Placental epithelial cell (primary cell): ENCODE data around the gene PCDHGA2. TPM values are rescaled to one million over a fixed set of nuclear protein-coding genes. Genes with fewer than 3 reads are reported as not detected.

Source experiments
- total RNA-seq: library from RNA; depleted of rRNA; stranded (reverse); fragments of >200 nt; gene quantifications from 2 replicates; pipeline ENCODE4 v1.2.3, GENCODE V29; 2012

The PCDHGA2 gene
- total RNA-seq, result 0.43 and 1.2 TPM in 2 replicates

DNA sequence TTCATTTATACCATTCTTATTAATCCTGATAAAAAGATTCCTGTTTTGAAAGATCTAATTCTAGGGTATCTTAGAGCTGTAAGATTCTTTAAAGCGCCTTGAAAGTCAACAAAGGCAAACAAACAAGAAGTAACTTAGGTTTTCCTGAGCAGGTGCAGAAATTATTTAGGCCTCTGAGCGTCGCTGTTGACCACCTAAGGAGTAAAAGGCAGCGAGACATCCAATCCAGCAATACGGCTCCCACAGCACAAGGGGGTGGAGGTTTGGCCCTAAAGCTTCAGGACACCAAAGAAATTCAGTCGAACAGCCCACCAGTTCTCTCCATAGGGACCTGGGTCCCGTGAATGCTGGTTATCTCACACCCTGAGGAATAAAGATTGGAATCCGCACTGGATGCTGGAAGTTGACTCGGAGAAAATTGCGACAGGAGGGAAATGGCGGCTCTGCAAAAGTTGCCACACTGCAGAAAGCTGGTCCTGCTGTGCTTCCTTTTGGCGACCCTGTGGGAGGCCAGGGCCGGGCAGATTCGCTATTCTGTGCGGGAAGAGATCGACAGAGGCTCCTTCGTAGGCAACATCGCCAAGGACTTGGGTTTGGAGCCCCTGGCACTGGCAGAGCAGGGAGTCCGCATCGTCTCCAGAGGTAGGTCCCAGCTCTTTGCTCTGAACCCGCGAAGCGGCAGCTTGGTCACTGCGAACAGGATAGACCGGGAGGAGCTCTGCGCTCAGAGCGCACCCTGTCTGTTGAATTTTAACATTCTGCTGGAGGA lies at the start of gene PCDHGA2:
Gene PCDHGA2 (plus strand): TSS at position 223 of the 769 bp plus-strand sequence.

DNA sequence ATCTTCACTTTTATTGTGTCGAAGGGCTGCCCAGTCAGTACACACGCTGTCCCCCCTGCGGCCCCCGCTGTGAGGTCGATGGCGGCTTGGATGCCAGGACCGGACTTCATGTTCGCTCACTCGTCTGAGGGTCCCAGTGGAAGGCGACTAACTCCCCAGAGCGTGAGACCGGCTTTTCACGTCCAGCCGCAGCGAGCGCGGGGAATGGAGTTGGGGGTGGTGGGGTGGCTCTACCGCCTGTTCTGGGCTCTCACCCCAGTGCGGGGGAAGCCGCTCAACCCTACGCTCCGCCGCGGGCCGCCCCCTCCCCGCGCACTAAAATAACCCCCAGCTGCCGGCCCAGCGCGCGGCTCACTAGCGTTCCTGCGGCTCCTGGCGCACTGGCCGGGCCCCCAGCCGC lies 34.8 kb upstream of the PCDHGA2 start, which contains the start of gene SLC25A2:
Gene SLC25A2 (minus strand): TSS at position 294 of the 400 bp plus-strand sequence. CDS start 184 bp downstream, at position 110.

DNA sequence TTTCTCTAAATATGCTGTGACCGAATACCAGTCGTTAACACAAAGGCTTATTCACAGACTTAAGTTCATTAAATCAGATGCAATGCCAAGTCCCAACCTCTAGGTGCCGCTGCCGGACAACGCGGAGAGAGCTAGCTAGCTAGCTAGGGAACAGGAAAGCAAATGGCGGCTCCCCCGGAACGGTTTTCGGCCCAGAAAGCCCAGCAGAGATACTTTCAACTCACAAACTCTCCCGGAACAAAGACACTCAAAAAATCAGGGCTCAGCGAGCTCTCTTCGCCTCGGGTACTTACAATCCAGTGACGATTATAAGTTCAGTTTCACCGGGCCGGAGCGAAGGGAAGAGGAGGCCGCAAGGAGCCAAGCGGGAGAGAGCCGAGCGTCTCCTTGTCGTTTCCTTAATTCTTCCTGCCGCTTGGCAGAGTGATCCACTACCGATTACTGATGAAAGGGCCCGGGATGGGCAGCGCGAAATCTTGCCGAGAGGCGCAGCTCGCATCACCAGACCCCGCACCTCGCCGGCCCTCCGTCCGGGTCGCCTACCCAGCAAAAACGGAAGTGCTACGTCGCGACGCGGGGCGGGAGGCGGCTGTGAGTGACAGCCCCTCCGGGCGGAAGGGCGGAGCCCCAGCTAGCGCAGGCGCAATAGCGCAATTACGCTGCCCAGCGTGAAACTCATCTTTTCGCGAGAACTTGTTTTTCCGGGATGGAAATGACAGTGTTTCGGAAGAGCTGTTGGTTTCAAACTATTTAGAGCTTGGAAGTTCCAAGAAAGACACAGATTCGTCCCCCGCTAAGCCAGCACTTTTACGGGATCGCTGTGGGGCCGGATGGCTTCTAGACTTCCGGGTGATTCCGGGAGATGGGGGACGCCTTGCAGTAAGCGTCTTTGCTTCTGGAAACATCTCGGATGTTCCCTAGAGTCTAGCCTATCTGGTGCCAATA lies 18.1 kb upstream of the PCDHGA2 start, which contains the start of gene TAF7:
Gene TAF7 (minus strand): TSS at position 560 of the 945 bp plus-strand sequence. CDS start 740 bp downstream, outside the sequence.

DNA sequence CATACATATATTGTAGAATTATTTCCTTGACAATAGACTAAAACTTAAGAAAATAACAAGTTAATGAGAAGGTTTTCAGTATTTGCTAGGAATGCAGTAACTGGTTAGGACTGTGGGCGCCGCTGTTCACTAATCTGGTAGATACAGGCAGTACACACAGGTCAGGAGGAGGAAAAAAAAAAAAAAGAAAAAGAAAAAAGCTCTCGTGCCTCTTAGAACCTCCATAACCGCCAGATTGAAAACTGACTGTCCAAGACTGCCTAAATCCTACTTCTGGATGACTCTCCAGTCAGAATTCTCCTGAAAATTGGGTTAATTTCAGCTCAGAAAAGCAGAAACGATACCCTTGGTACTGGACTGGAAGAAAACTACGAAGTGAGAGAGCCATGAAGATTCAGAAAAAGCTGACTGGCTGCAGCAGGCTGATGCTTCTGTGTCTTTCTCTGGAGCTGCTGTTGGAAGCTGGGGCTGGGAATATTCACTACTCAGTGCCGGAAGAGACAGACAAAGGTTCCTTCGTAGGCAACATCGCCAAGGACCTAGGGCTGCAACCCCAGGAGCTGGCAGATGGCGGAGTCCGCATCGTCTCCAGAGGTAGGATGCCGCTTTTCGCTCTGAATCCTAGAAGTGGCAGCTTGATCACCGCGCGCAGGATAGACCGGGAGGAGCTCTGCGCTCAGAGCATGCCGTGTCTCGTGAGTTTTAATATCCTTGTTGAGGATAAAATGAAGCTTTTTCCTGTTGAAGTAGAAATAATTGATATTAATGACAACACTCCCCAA lies 8.1 kb upstream of the PCDHGA2 start, which contains the start of gene PCDHGA1:
Gene PCDHGA1 (plus strand): TSS at position 216 of the 782 bp plus-strand sequence.

DNA sequence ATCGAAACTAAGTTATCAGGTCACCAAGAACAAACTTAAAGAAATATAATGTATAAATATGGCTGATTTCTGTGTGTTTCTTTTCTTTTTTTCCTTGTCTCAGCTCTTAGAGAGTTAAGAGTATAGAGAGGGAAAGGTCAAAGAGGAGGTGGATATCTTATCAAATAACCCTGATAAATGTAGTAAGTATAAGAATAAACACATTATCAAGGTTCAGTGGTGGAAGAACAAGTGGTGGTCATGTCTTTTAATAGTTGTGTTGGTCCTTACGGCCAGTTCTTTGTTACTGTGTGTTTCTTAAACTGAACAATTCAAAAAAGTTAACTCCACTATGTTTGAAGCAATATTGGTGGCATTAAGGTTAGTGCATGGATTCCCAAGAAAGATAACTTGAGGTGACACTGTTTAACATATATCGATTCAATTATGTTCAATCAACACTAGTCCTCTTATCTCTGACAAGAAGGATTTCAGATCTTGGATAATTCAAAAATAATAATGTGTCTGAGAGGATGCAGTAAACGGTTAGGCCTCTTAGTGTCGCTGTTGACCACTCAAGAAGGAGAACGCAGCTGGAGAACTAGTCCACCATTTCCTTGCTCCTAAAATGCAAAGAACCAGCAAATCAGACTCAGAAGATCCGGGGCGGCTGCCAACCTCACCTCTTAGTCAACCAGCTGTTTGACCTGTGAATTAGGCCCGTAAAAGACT lies 4.8 kb downstream of the PCDHGA2 start, which contains the start of gene PCDHGA3:
Gene PCDHGA3 (plus strand): TSS at position 588 of the 711 bp plus-strand sequence. CDS start 205 bp downstream, outside the sequence.

DNA sequence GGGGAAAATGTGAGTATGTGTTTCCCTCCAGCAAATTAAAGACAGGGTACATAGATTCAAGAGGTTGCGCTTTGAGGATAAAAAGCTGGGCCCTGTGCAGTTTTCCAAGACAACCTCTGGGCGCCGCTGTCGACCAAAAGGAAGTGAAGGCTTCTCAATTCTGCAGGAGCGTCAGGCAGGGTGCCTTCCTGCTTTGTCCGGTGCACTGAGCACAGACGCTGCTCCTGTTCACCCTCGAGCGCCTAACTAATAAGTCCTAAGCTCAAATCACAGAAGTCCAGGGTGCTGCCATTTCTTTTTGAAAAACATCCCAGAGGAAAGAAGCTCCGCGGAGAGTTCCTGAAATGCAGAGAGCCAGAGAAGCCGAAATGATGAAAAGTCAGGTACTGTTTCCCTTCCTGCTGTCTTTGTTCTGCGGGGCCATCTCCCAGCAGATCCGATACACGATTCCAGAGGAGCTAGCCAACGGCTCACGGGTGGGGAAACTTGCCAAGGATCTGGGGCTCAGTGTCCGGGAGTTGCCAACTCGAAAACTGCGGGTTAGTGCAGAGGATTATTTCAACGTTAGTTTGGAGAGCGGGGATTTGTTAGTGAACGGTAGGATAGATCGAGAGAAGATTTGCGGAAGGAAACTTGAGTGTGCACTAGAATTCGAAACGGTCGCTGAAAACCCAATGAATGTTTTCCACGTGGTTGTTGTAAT lies 11.5 kb downstream of the PCDHGA2 start, which contains the start of gene PCDHGB1:
Gene PCDHGB1 (plus strand): TSS at position 183 of the 703 bp plus-strand sequence. CDS start 162 bp downstream, at position 345.

DNA sequence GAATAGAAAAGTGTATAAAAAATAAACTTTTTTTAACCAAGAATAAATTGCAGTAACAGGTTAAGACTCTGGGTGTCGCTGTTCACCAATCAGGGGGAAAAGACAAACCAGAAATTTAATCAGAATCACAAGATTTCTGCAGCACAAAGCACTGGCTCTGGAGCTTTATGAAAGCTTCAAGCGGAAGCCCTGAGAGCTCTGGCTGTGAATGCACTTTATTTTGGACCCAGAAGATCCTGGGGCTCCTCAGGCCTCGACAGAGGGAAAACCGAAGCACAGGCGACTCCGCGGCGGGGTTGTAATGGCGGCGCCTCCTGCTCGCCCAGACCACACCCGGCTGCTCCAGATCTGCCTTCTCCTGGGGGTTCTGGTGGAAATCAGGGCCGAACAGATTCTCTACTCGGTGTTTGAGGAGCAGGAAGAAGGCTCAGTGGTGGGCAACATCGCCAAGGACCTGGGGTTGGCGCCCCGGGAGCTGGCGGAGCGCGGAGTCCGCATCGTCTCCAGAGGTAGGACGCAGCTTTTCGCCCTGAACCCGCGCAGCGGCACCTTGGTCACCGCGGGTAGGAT lies 16.4 kb downstream of the PCDHGA2 start, which contains the start of gene PCDHGA4:
Gene PCDHGA4 (plus strand): TSS at position 122 of the 570 bp plus-strand sequence. CDS start 87 bp downstream, at position 209.

DNA sequence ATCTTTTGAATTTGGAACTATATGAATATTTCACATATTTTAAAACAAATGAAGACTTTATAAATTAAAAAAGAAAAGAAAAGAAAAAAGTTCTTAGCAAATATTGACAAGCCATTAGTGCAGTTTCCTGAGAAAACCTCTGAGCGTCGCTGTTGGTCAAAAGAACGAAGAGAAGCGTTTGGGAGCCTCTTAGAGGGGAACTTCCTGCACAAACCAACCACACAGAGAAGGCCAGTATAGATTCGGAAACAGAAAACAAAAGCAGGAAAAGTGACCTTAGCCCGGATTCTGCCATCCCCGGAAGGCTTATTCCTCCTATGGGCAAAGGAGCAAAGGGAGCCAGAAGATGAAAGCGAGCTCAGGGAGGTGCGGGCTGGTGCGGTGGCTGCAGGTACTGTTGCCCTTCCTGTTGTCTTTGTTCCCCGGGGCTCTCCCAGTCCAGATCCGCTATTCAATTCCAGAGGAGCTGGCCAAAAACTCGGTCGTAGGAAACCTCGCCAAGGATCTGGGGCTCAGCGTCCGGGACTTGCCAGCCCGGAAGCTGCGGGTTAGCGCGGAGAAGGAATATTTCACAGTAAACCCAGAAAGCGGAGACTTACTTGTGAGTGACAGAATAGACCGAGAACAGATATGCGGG lies 21.3 kb downstream of the PCDHGA2 start, which contains the start of gene PCDHGB2:
Gene PCDHGB2 (plus strand): TSS at position 205 of the 637 bp plus-strand sequence. CDS start 142 bp downstream, at position 347.

DNA sequence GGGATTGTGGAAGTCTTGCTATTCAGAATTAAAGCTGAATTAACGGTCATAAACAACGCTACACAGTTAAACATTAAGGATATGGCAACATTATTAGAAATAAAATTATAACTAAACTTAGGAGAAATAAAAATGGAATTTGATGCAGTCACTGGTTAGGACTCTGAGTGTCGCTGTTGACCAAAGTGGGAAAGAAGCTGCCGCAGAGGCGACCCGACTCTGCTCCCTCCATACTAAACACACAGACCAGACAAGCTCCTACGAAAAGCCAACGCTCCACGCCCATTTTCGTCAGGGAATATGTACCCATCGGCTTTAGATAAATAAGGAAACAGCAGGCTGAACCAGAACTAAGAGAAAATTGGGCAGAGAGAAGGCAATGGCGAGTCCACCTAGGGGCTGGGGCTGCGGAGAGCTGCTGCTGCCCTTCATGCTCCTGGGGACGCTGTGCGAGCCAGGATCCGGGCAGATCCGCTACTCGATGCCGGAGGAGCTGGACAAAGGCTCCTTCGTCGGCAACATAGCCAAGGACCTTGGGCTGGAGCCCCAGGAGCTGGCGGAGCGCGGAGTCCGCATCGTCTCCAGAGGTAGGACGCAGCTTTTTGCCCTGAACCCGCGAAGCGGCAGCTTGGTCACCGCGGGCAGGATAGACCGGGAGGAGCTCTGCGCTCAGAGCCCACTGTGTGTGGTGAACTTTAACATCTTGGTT lies 25.5 kb downstream of the PCDHGA2 start, which contains the start of gene PCDHGA5:
Gene PCDHGA5 (plus strand): TSS at position 211 of the 709 bp plus-strand sequence. CDS start 169 bp downstream, at position 380.

DNA sequence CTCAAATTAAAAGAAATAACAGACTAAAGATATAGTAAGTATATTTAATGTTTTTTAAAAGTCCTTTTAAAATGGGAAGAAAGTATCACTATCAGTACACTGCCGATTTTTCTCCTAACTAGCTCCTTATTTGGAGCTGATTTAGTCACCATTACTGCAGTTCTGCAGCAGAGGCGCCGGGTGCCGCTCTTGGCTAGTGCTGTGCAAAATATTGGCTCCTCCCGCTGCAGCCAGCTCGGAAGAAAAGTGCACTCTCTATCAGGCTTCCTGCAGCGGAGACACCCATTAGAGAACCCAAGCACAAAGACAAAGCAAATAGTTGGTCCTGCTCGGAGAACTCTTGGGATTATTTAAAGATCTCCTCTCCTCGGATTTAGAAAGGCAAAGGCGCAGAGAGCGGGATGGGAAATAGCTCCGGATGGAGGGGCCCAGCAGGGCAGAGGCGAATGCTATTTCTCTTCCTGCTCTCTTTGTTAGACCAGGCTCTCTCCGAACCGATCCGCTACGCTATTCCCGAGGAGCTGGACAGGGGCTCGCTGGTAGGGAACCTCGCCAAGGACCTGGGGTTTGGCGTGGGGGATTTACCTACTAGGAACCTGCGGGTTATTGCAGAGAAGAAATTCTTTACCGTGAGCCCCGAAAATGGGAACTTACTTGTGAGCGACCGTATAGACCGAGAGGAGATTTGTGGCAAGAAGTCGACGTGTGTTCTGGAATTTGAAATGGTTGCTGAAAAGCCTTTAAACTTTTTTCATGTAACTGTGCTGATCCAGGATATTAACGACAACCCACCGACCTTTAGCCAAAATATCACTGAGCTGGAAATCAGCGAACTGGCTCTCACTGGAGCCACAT lies 31.7 kb downstream of the PCDHGA2 start, which contains the start of gene PCDHGB3:
Gene PCDHGB3 (plus strand): TSS at position 249 of the 855 bp plus-strand sequence. CDS start 153 bp downstream, at position 402.

DNA sequence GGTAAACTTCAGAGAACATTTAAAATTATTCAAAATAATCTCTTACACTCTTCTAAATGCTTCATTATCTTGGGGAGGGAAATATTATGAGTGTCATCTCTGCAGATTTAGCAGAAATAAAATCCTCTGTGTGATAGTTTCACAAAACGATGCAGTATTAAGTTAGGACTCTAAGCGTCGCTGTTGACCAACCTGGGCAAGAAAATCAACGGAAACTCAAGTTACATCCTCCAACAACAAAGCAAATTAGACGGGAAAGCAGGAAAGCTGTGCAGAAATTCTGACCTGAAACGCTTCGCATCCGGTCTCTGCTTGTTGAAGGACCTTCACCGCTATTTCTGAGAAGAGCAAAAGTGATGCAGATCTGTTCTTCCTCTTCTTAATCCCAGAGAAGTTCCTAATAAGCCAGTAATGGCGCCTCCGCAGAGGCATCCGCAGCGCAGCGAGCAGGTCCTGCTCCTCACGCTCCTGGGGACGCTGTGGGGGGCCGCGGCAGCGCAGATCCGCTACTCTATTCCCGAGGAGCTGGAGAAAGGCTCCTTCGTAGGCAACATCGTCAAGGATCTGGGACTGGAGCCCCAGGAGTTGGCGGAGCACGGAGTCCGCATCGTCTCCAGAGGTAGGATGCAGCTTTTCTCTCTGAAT lies 35.2 kb downstream of the PCDHGA2 start, which contains the start of gene PCDHGA6:
Gene PCDHGA6 (plus strand): TSS at position 219 of the 645 bp plus-strand sequence. CDS start 193 bp downstream, at position 412.

DNA sequence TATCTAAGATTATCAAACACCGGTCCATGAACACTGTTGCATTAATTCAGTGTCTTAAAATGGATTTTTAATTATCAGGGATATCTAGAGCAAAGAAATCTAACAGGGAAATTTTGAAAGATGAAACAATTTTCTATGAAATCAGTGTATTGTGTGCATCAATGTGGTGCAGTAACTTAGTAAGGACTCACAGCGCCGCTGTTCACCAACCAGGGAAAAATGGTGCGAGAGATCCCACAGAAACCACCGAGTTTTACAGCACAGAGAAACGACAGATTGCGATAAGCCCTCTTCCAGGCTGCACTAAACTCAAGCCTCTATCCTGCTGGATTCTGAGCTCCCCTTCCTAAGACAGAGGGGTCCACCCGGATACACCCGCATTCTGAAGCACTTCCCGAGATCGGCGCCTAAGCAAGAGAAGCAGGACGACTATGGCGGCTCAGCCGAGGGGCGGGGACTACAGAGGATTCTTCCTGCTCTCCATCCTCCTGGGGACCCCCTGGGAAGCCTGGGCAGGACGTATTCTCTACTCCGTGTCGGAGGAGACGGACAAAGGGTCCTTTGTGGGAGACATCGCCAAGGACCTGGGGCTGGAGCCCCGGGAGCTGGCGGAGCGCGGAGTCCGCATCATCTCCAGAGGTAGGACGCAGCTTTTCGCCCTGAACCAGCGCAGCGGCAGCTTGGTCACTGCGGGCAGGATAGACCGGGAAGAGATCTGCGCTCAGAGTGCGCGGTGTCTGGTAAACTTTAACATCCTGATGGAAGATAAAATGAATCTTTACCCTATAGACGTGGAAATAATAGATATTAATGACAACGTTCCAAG lies 44.1 kb downstream of the PCDHGA2 start, which contains the start of gene PCDHGA7:
Gene PCDHGA7 (plus strand): TSS at position 274 of the 826 bp plus-strand sequence. CDS start 158 bp downstream, at position 432.

DNA sequence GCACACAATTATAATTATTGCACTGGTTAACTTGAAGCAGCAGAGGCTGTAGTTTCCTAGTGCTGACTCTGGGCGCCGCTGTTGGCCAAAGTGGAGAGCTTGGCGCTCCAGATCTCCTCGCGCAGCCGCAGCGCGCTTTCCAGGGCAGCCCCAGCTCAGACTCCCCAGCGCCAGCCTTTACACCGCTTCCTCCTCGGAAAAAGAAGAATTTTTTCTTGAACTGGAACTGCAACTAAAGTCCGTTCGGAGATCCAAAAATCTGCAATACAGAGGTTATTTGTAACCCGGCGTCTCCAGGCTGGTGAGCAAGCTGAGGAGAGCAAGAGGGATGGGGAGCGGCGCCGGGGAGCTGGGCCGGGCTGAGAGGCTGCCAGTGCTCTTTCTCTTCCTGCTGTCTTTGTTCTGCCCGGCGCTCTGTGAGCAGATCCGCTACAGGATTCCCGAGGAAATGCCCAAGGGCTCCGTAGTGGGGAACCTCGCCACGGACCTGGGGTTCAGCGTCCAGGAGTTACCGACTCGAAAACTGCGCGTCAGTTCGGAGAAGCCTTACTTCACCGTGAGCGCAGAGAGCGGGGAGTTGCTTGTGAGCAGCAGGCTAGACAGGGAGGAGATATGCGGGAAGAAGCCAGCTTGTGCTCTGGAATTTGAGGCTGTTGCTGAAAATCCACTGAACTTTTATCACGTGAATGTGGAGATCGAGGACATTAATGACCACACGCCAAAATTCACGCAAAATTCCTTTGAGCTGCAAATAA lies 49.2 kb downstream of the PCDHGA2 start, which contains the start of gene PCDHGB4:
Gene PCDHGB4 (plus strand): TSS at position 142 of the 755 bp plus-strand sequence. CDS start 187 bp downstream, at position 329.

DNA sequence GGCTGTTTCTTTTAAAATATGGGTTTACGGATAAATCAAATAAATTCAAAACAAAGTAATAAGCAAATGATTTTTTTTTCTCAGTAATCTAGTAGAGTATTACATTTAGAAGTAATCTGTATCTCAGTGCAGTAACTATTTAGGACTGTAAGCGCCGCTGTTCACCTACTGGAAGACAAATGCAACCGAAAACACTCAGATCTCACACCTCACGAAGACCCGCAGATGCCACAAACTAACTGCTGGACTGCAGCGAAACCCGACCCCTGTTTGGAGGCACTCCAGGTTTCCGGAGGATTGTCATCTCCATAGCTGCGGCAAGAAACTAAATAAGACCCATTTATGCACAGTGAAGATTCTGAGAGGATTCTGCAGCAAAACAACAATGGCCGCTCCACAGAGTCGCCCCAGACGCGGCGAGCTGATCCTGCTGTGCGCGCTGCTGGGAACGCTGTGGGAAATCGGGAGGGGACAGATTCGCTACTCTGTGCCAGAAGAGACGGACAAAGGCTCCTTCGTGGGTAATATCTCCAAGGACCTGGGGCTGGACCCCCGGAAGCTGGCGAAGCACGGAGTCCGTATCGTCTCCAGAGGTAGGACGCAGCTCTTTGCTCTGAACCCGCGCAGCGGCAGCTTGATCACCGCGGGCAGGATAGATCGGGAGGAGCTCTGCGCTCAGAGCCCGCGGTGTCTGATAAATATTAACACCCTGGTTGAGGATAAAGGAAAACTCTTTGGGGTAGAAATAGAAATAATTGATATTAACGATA lies 54.1 kb downstream of the PCDHGA2 start, which contains the start of gene PCDHGA8:
Gene PCDHGA8 (plus strand): TSS at position 205 of the 770 bp plus-strand sequence. CDS start 181 bp downstream, at position 386.

